ENCODE data around the gene DCC. TPM values are rescaled to one million over a fixed set of nuclear protein-coding genes. Genes with fewer than 3 reads are reported as not detected.

DCC gene
- total RNA-seq, 1 donor from 2014 or later: not detected

- no peak for DNase-seq (ENCODE audit: low read depth)
These were observed 688.6 kb downstream of the DCC start for GRCh38 chr18:53028565-53028964.

- no peak for DNase-seq (ENCODE audit: low read depth)
These were observed 693.1 kb downstream of the DCC start for GRCh38 chr18:53033128-53033527.

DNA sequence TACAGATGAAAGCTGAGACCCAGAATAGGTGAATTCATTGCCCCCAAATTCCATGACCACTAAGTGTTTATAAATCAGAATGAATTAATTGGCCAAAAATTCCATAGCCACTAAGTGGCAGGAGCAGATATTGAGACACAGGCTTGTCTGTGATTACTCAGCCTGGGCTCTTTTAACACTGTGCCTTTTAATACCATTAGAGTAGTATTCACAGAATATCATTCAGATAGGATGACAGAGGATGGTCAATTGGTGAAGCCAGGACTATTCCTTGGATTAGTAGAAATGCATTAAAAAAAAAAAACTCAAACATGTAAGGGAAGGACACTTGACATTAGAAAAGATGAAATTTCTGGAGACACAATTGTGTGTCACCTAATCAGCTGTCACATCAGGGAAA lies 698.6 kb downstream of the DCC start:
- DNase-seq (ENCODE audit: low read depth): no peak

DNA sequence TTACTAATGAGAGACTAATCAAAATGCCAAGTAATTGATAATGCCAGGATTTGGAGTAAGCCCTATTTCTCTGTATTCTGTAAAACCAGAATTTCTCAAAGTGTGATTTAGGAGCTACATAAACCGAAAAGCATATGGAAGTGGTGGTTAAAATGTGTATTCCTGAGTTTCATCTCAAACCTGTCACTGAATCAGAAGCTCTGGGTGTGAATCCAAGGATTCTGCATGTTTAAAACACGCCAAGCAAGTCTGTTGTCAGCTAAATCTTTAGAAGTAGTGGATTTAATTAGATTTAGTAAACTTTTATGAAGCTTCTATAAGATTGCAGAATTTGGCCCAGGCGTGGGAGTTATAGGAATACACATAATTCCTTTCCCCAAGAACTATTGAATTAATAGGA lies 700.3 kb downstream of the DCC start:
- no peak for DNase-seq (ENCODE audit: low read depth)

DNA sequence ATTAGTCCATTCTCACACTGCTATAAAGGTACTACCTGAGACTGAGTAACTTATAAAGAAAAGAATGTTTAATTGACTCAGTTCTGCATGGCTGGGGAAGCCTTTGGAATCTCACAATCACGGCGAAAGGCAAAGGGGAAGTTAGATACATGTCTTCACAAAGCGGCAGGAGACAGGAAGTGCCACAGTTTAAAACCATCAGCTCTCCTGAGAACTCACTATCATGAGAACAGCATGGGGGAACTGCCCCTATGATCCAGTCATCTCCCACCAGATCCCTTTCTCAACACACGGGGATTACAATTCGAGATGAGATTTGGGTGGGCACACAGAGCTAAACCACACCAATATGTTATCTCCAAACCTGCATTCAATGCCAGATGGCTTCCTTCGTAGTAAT lies 716.1 kb downstream of the DCC start:
- DNase-seq (ENCODE audit: low read depth): no peak

GRCh38 chr18:53070788-53071187 lies 730.8 kb downstream of the DCC start:
- DNase-seq (ENCODE audit: low read depth): no peak

DNA sequence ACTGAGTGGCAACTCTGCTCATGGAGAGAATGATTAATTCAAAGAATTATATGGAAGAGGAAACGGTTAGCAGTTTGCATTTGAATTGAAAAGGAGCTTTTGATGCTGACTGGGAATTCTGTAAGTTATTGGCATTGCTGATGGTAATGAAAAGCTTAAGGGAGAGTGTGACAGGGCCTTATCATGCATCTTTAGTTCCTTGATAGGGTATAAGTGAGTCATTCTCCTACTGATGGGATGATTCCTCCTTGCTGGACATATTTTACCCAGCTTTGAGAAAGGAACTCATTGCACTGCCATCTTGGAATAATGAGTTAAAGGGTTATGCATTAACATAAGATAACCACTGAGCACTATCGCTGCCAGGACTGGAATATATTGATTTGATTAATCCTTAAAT lies 740.7 kb downstream of the DCC start:
- no peak for DNase-seq (ENCODE audit: low read depth)

DNA sequence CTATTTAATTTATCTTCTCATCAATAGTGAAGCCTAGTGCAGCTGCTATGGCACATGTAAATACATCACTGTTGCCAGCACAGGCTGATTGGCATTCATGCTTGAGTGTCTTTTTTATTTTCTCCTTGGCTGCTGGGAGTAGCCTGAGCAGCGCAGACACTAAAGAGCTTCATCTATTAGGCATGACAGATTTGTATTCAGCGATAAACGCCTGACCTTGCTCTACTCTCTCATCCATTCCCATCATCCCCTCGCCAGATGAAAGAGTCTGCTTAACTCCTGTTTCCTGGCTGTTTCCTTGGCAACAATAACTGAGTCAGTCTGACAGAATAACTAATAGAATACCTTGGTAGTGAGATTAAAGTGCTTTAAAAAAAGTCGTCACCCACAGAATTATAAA lies 753.6 kb downstream of the DCC start:
- no peak for DNase-seq (ENCODE audit: low read depth)

- no peak for DNase-seq (ENCODE audit: low read depth)
These were observed 761.6 kb downstream of the DCC start for GRCh38 chr18:53101536-53102105.

DNA sequence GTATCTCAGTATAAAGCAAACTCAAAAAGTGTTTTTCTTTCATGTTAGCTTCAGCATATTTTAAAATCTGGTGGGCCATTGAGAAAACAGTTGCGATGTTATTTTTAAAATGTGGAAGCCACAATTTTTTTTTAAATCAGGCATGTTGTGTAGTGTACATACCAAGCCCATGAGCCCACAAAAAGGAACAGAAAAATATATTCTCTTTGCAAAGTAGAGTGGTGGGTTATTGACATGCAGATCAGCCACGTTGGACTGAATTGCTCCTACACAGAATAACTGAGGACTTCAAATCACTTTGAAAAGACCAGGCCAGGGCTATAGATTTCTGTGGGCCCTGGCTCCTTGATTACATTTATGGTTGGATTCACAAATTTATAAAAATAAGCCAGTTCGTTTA lies 774.4 kb downstream of the DCC start:
- DNase-seq (ENCODE audit: low read depth): no peak

GRCh38 chr18:53115876-53116585 lies 776.0 kb downstream of the DCC start:
- no peak for DNase-seq (ENCODE audit: low read depth)

GRCh38 chr18:53117851-53118250 lies 777.9 kb downstream of the DCC start:
- no peak for DNase-seq (ENCODE audit: low read depth)

DNA sequence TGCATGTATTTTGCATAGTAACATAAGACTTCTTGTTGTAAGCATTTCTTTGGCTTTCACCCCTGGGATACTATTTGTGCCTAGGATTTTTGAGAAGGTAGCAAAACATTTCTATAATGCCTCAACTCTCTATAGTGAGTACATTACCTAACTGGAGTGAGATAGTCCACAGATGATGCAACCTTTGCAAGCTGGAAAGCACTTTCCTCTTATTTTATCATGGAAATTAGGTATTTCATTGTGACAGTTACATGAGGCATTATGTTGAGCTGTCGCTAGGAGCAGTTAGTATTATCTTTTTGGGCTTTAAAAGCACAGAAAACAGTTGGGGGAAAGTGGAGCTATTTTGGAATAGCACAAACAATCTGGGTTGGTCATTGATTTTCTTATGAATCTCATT lies 786.2 kb downstream of the DCC start:
- DNase-seq (ENCODE audit: low read depth): no peak

DNA sequence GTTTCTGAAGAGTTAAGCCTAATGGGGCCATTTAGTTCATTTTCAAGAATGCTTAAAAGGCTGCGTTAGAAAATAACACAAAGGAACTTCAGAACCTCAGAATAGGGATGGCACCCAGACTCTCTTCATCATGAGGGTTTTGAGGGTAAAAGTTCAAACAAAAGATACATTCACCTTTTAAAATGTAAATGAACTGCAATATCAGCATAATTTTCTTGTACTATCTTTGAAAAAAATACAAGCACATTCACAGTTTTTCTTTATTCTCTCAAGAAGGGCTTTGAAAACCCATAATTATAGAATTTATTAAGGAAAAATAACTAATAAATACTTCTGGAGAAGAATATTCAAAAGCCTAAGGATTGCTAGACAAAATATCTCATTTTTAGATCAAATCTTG lies 791.0 kb downstream of the DCC start:
- DNase-seq (ENCODE audit: low read depth): no peak

- DNase-seq (ENCODE audit: low read depth): no peak
These were observed 794.7 kb downstream of the DCC start for GRCh38 chr18:53134711-53135110.

- no peak for DNase-seq (ENCODE audit: low read depth)
These were observed 795.7 kb downstream of the DCC start for GRCh38 chr18:53135654-53136053.

- DNase-seq (ENCODE audit: low read depth): no peak
These were observed 799.9 kb downstream of the DCC start for GRCh38 chr18:53139746-53140500.

- DNase-seq (ENCODE audit: low read depth): no peak
These were observed 802.0 kb downstream of the DCC start for GRCh38 chr18:53142005-53142404.

DNA sequence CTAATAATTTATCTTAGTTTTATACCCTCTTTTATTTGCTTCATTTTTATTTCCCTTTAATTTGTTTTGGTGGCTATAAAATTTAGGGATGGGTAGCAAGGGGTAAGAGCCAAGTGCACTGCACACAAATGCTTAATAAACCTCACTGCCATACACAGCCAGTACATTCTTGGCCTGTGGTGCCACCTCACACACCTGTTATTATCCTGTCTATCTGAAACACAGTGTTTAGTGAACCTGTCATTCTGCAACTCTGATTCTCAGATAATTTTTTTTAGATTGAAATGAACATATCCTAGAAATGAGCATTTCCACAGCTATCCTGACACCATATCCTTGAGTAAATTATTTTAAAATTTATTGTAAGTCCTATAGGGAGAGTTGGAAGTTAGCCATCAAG lies 807.5 kb downstream of the DCC start:
- no peak for DNase-seq (ENCODE audit: low read depth)

- no peak for DNase-seq (ENCODE audit: low read depth)
These were observed 808.1 kb downstream of the DCC start for GRCh38 chr18:53148123-53148522.

DNA sequence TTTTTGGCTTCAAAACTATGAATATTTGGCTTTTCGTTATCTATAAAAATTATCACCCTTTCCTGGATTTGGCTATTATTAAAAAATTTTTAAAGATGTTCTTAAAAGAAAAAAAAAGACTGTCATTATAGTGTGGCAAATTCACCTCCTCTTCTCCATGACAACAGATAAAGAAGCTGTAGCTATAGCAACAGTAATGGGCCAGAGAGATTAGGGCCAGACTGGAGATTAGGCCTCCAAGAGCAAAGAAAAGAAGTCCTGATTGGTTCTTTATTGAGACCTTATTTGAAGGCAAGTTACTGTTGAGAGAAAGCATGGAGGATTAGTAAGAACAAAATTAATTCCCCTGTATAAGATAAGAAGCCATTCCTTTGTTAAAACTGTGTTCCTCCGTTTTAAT lies 812.5 kb downstream of the DCC start:
- no peak for DNase-seq (ENCODE audit: low read depth)

- no peak for DNase-seq (ENCODE audit: low read depth)
These were observed 813.3 kb downstream of the DCC start for GRCh38 chr18:53153281-53153680.

DNA sequence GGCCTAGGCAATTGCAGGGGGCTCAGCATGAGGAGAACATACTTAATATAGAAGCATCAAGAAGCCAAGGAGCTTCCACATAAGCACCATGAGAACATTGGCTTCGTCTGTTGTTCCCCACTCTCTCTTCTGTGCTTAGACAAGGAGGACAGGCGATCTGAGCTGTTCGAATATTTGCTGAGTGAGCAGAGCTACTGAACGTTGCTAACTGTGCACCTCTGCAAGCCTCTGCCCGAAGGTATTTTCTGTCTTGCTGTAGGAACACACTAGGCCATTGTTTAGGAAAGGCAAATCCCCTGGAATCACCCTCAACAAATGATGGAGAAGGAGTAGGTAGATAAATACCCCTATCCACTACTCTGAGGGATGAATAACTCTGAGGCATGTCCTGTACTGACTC lies 813.8 kb downstream of the DCC start:
- no peak for DNase-seq (ENCODE audit: low read depth)
